ENCODE data around the gene ANAPC2.
A peak's percentile ranks its signal among the peaks of the same experiment; 100 is the strongest.

The ANAPC2 gene

GRCh38 chr9:137226338-137227053 lies 38.1 kb upstream of the ANAPC2 start:
- no peak for DNase-seq

GRCh38 chr9:137225699-137226331 lies 37.5 kb upstream of the ANAPC2 start:
- DNase-seq: no peak

GRCh38 chr9:137224830-137225694 lies 36.7 kb upstream of the ANAPC2 start, which contains the start of gene CYSRT1:
TSS of gene CYSRT1 (plus strand) at chr9:137225174. CDS start at chr9:137225622, 448 bp downstream.
- no peak for DNase-seq

- peak; percentile 99 for DNase-seq
Observed at GRCh38 chr9:137223078-137223970, 35.0 kb upstream of the ANAPC2 start.

GRCh38 chr9:137222190-137223077 lies 34.1 kb upstream of the ANAPC2 start, which contains the start of gene RNF208:
TSS of gene RNF208 (minus strand) at chr9:137222240. CDS start at chr9:137221212, 1,028 bp downstream.
- DNase-seq: peak; percentile 34

- no peak for DNase-seq
Observed at GRCh38 chr9:137221506-137222111, 33.2 kb upstream of the ANAPC2 start.

- DNase-seq: no peak
Observed at GRCh38 chr9:137221095-137221505, 32.7 kb upstream of the ANAPC2 start.

GRCh38 chr9:137220317-137221094 lies 32.1 kb upstream of the ANAPC2 start:
- no peak for DNase-seq

GRCh38 chr9:137219757-137220316 lies 31.5 kb upstream of the ANAPC2 start:
- no peak for DNase-seq

GRCh38 chr9:137218754-137219271 lies 30.5 kb upstream of the ANAPC2 start:
- DNase-seq: peak; percentile 44

GRCh38 chr9:137218212-137218753 lies 29.9 kb upstream of the ANAPC2 start:
- no peak for DNase-seq

GRCh38 chr9:137217276-137218211 lies 29.2 kb upstream of the ANAPC2 start:
- DNase-seq: no peak

GRCh38 chr9:137216188-137216965 lies 28.0 kb upstream of the ANAPC2 start:
- DNase-seq: no peak

- DNase-seq: no peak
Observed at GRCh38 chr9:137215196-137215986, 27.0 kb upstream of the ANAPC2 start.

GRCh38 chr9:137214620-137215019 lies 26.3 kb upstream of the ANAPC2 start:
- DNase-seq: no peak
